ENCODE results near the gene DNMT1. TPM values are rescaled to one million over a fixed set of nuclear protein-coding genes. Genes with fewer than 3 reads are reported as not detected.
A peak's percentile ranks its signal among the peaks of the same experiment; 100 is the strongest.
"Not testable (repeated sequence)": the region's sequence is repeated elsewhere in the genome, so short reads cannot be mapped to it uniquely, and the experiment has no call there.

DNMT1 gene
- total RNA-seq, 1 experiment from 2014 or later: 117 TPM

GRCh38 chr19:10238172-10238783 lies 43.5 kb upstream of the DNMT1 start:
- no peak overlapping the region for H3K4me3 ChIP-seq
- DNase-seq: peak in 1 of 2 experiments; percentile 46
- CTCF ChIA-PET: interaction anchor here (0.6 kb wide), 1 partner anchor 142 kb away, joined by 3 read pairs; no protein-coding TSS in a partner anchor
- TF ChIP-seq, protein P1, sequence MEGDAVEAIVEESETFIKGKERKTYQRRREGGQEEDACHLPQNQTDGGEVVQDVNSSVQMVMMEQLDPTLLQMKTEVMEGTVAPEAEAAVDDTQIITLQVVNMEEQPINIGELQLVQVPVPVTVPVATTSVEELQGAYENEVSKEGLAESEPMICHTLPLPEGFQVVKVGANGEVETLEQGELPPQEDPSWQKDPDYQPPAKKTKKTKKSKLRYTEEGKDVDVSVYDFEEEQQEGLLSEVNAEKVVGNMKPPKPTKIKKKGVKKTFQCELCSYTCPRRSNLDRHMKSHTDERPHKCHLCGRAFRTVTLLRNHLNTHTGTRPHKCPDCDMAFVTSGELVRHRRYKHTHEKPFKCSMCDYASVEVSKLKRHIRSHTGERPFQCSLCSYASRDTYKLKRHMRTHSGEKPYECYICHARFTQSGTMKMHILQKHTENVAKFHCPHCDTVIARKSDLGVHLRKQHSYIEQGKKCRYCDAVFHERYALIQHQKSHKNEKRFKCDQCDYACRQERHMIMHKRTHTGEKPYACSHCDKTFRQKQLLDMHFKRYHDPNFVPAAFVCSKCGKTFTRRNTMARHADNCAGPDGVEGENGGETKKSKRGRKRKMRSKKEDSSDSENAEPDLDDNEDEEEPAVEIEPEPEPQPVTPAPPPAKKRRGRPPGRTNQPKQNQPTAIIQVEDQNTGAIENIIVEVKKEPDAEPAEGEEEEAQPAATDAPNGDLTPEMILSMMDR (conservative IDR thresholded peaks at IDR 0.05): no peak
- TF ChIP-seq EZH2 (IDR thresholded peaks at IDR 0.05; ENCODE audit: low read depth): no peak
- no peaks in the 10 kb centered on the region for H3K27me3 ChIP-seq (ENCODE audit: insufficient read depth, low read depth)
- H3K4me2 ChIP-seq: no peak overlapping the region
- peaks cover 4% of the 10 kb centered on the region; the same call in 1 of the 2 replicates for H3F3A ChIP-seq (ENCODE audit: insufficient read depth, low read depth)
- H3K36me3 ChIP-seq (ENCODE audit: low read depth): no peaks in the 10 kb centered on the region
- BruUV-seq (replicated peaks): no TSS peak
- intact Hi-C loops (cut with micrococcal nuclease; ENCODE audit: unreplicated experiment): no loop called here
- peaks cover 18% of the 10 kb centered on the region; the same call in 1 of the 2 replicates for H3K4me1 ChIP-seq (replicated peaks; ENCODE audit: insufficient read depth)
- H4K20me1 ChIP-seq (ENCODE audit: insufficient read depth): no peaks in the 10 kb centered on the region
- H3K9me2 ChIP-seq (ENCODE audit: insufficient read depth): no peaks in the 10 kb centered on the region
- H3K9me3 ChIP-seq (ENCODE audit: insufficient read depth, low read depth): no peaks in the 10 kb centered on the region
- no peak overlapping the region for H3K27ac ChIP-seq
- H3K79me2 ChIP-seq (ENCODE audit: low read depth): no peaks in the 10 kb centered on the region
- H2AFZ ChIP-seq: no peak overlapping the region
- POLR2A ChIA-PET (ENCODE audit: unreplicated experiment): interaction anchor here (0.6 to 0.7 kb wide), 2 partner anchors 33 to 132 kb away, joined by 3 read pairs; partner anchors contain the start of genes ICAM1 and PPAN

DNA sequence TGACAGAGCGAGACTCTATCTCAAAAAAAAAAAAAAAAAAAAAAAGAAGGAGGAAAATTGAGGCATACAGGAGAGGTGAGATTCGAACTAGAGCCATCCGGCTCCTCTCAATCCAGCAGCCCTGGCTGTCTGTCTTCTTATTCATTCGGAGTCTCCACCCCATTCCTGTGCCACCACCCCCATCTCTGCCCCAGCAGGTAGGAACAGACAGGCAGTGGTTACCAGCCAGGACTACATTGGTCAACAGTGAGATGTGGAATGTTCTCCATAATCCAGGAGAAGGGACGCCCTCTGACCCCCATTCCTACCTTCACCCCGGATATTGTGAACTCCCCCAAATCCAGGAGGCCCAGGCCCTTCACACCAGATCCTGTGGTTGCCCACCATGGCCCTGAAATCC lies 42.9 kb upstream of the DNMT1 start:
- H2AFZ ChIP-seq: no peak overlapping the region
- H3K79me2 ChIP-seq (ENCODE audit: low read depth): no peaks in the 10 kb centered on the region
- DNase-seq: peak in 1 of 2 experiments; percentile 24
- H3K4me1 ChIP-seq (replicated peaks; ENCODE audit: insufficient read depth): peaks cover 17% of the 10 kb centered on the region; the same call in 1 of the 2 replicates
- H3K27me3 ChIP-seq (ENCODE audit: insufficient read depth, low read depth): no peaks in the 10 kb centered on the region
- no peak overlapping the region for H3K27ac ChIP-seq
- H3F3A ChIP-seq (ENCODE audit: insufficient read depth, low read depth): peaks cover 4% of the 10 kb centered on the region; the same call in 1 of the 2 replicates
- intact Hi-C loops (cut with micrococcal nuclease; ENCODE audit: unreplicated experiment): no loop called here
- ChIA-PET CTCF (interaction anchor here (0.6 kb wide), 1 partner anchor 141 kb away, joined by 3 read pairs; no protein-coding TSS in a partner anchor), POLR2A (ENCODE audit: unreplicated experiment) (interaction anchor here (0.6 kb wide), 1 partner anchor 33 kb away, joined by 3 read pairs; the partner anchor contains the start of gene ICAM1)
- BruUV-seq (replicated peaks): no TSS peak
- TF ChIP-seq, protein P1 (conservative IDR thresholded peaks at IDR 0.05): no peak
- H3K4me3 ChIP-seq: no peak overlapping the region
- H4K20me1 ChIP-seq (ENCODE audit: insufficient read depth): no peaks in the 10 kb centered on the region
- H3K36me3 ChIP-seq (ENCODE audit: low read depth): no peaks in the 10 kb centered on the region
- H3K9me2 ChIP-seq (ENCODE audit: insufficient read depth): no peaks in the 10 kb centered on the region
- H3K4me2 ChIP-seq: no peak overlapping the region
- no peaks in the 10 kb centered on the region for H3K9me3 ChIP-seq (ENCODE audit: insufficient read depth, low read depth)

DNA sequence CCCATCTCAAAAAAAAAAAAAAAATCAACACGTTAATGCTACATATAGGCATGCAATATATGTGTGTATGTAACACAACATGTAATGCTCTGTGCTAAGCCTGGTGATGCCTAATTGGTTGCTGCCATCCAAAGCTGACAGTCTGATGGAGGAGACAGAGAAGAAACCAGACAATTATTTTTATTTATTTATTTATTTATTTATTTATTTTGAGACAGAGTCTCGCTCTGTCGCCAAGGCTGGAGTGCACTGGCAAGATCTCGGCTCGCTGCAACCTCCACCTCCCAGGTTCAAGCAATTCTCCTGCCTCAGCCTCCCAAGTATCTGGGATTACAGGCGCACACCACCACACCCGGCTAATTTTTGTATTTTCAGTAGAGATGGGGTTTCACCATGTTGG lies 40.7 kb upstream of the DNMT1 start:
- H2AFZ ChIP-seq; H3K36me3 ChIP-seq (ENCODE audit: low read depth); H3K27ac ChIP-seq; H3K9me3 ChIP-seq (ENCODE audit: insufficient read depth, low read depth); H3K4me1 ChIP-seq (replicated peaks; ENCODE audit: insufficient read depth); DNase-seq; intact Hi-C loops (cut with micrococcal nuclease; ENCODE audit: unreplicated experiment); H3K4me3 ChIP-seq; H3K4me2 ChIP-seq; H3K9me2 ChIP-seq (ENCODE audit: insufficient read depth); H4K20me1 ChIP-seq (ENCODE audit: insufficient read depth); BruUV-seq (replicated peaks); H3K27me3 ChIP-seq (ENCODE audit: insufficient read depth, low read depth); H3K79me2 ChIP-seq (ENCODE audit: low read depth): not testable (repeated sequence)
- peaks cover 15% of the 10 kb centered on the region for H3F3A ChIP-seq (ENCODE audit: insufficient read depth, low read depth)
- ChIA-PET POLR2A (ENCODE audit: unreplicated experiment) (interaction anchor here (0.6 kb wide), 1 partner anchor 15 kb away, joined by 3 read pairs; no protein-coding TSS in a partner anchor), CTCF (interaction anchor here (0.6 kb wide), 2 partner anchors 15 kb away, joined by 3 to 7 read pairs; no protein-coding TSS in a partner anchor)
